Aorta (tissue), 5 donors: ENCODE measurements around the gene ETF1. TPM values are rescaled to one million over a fixed set of nuclear protein-coding genes. Genes with fewer than 3 reads are reported as not detected.

ENCODE experiments used
- ATAC-seq: fragments of 200-7000 bp; cut with Tn5 transposase; one replicate; pipeline ENCODE4 v1.9.1; 2022; ENCODE audit warnings: moderate library complexity; ENCODE audit not compliant: low FRiP score
- DNase-seq, 2 donors: peaks; one replicate each; pipeline ENCODE4 v3.0.0-alpha.2; 2020
- H3K27ac ChIP-seq, 2 donors: one replicate each; pipeline ENCODE4 v1.5.1; 2013; ENCODE audit warnings: low read length in 2 of 2, mild to moderate bottlenecking in 2 of 2, moderate library complexity in 2 of 2, control low read depth in 1 of 2, inconsistent platforms in 1 of 2, low read depth in 1 of 2
- H3K27me3 ChIP-seq, 2 donors: one replicate each; pipeline ENCODE4 v1.6.1; 2013; ENCODE audit warnings: control low read depth in 1 of 2, low read length in 1 of 2, mild to moderate bottlenecking in 1 of 2, moderate library complexity in 1 of 2; ENCODE audit not compliant: insufficient read depth in 2 of 2, control insufficient read depth in 1 of 2
- H3K36me3 ChIP-seq, 2 donors: one replicate each; pipeline ENCODE4 v1.6.1; 2013; ENCODE audit warnings: control low read depth in 1 of 2, low read length in 1 of 2, mild to moderate bottlenecking in 1 of 2; ENCODE audit not compliant: insufficient read depth in 2 of 2, control insufficient read depth in 1 of 2
- H3K4me1 ChIP-seq, 2 donors: one replicate each; pipeline ENCODE4 v1.6.1; 2013; ENCODE audit warnings: low read length in 2 of 2, control low read depth in 1 of 2, mild to moderate bottlenecking in 1 of 2, moderate library complexity in 1 of 2; ENCODE audit not compliant: insufficient read depth in 2 of 2, control insufficient read depth in 1 of 2
- H3K4me3 ChIP-seq, 2 donors: one replicate each; pipeline ENCODE4 v1.5.1; 2013; ENCODE audit warnings: low read length in 2 of 2, control low read depth in 1 of 2, mild to moderate bottlenecking in 1 of 2
- H3K9me3 ChIP-seq: one replicate; pipeline ENCODE4 v1.6.1; 2013; ENCODE audit warnings: mild to moderate bottlenecking, low read length; ENCODE audit not compliant: control insufficient read depth
- WGBS, 2 donors: extraction: QIAGEN DNeasy Blood & Tissue Kit; methylation state at CpG; one replicate each; pipeline ENCODE4 v1.1.7; 2013; 5-methylcytosine and 5-hydroxymethylcytosine counted together
- intact Hi-C, 2 donors: fragments of 100-400 bp; cut with DNase I; formaldehyde crosslinking; loops; one replicate each; pipeline versions ENCODE4 v1.14.2 to v1.15.0; 2022
- polyA plus RNA-seq, 2 donors: library from polyadenylated mRNA; stranded (reverse); fragments of 200-250 nt; gene quantifications; one replicate each; pipeline ENCODE4 v1.2.3, GENCODE V29; 2013
- total RNA-seq, 2 donors: library from RNA; stranded (reverse); fragmentation: NEBNext Ultra II Directional; extraction: Animal tissue kit (Norgen Biotek cat#: 25700); gene quantifications; one replicate each; pipeline ENCODE4 v1.2.1, GENCODE V29; 2021
- donor health status: healthy with polysubstance abuse.
- donor health status: Bipolar disorder and iron deficiency.
- donor health status: DM: no; HTN: no; CAD: no.
- donor health status: DM: no; HTN: no; CAD: no.
- donor health status: DM: yes; HTN: yes; CAD: no.

Gene ETF1
- total and polyA plus RNA-seq, 4 donors = 48.5 to 101 (median 74.4) TPM

- WGBS, 2 donors = 78 to 81% methylated on average over 3 of the region's 3 CpGs
- Histone ChIP-seq H3K4me1 (no peaks in the 10 kb centered on the region), H3K9me3 (no peaks in the 10 kb centered on the region), H3K27me3 (no peaks in the 10 kb centered on the region), H3K4me3 (no peak overlapping the region), H3K27ac (no peak overlapping the region), H3K36me3 (peaks cover 9 to 11% of the 10 kb centered on the region in 2 donors)
- intact Hi-C loops = no loop called here
- ATAC-seq (no peak), DNase-seq (no peak)
Observed at GRCh38 chr5:138566792-138567191, 23.8 kb upstream of the ETF1 start.

- H3K27ac ChIP-seq = no peak overlapping the region
- no peak for DNase-seq
- intact Hi-C loops = no loop called here
- no peaks in the 10 kb centered on the region for H3K27me3 ChIP-seq
- no peak overlapping the region for H3K4me3 ChIP-seq
- no peaks in the 10 kb centered on the region for H3K9me3 ChIP-seq
- H3K36me3 ChIP-seq = peaks cover 7 to 8% of the 10 kb centered on the region in 2 donors
- 86 to 87% methylated on average over 7 of the region's 7 CpGs for WGBS, 2 donors
- no peak for ATAC-seq
- no peaks in the 10 kb centered on the region for H3K4me1 ChIP-seq
Observed at GRCh38 chr5:138565100-138565821, 22.2 kb upstream of the ETF1 start.

- Histone ChIP-seq H3K9me3 (no peaks in the 10 kb centered on the region), H3K4me1 (no peaks in the 10 kb centered on the region), H3K27ac (no peak overlapping the region), H3K4me3 (no peak overlapping the region), H3K36me3 (peaks cover 8 to 10% of the 10 kb centered on the region in 2 donors), H3K27me3 (no peaks in the 10 kb centered on the region)
- WGBS, 2 donors = 79 to 81% methylated on average over 9 of the region's 9 CpGs
- DNase-seq (no peak), ATAC-seq (no peak)
- intact Hi-C loops = no loop called here
Observed at GRCh38 chr5:138564242-138564641, 21.2 kb upstream of the ETF1 start.

- H3K27ac ChIP-seq = no peak overlapping the region
- H3K9me3 ChIP-seq = no peaks in the 10 kb centered on the region
- H3K4me1 ChIP-seq = no peaks in the 10 kb centered on the region
- intact Hi-C loops = no loop called here
- DNase-seq (no peak), ATAC-seq (no peak)
- WGBS, 2 donors = 67 to 79% methylated on average over 3 of the region's 3 CpGs
- no peaks in the 10 kb centered on the region for H3K27me3 ChIP-seq
- peaks cover 10 to 13% of the 10 kb centered on the region in 2 donors for H3K36me3 ChIP-seq
- H3K4me3 ChIP-seq = no peak overlapping the region
Observed at GRCh38 chr5:138563340-138564118, 20.5 kb upstream of the ETF1 start.

GRCh38 chr5:138560971-138561370 lies 17.9 kb upstream of the ETF1 start:
- DNase-seq = no peak
- intact Hi-C loops = no loop called here
- Histone ChIP-seq H3K4me1 (no peaks in the 10 kb centered on the region), H3K27me3 (no peaks in the 10 kb centered on the region), H3K36me3 (peaks cover 16 to 21% of the 10 kb centered on the region in 2 donors), H3K4me3 (no peak overlapping the region), H3K27ac (no peak overlapping the region), H3K9me3 (no peaks in the 10 kb centered on the region)
- 90% methylated on average over 6 of the region's 6 CpGs for WGBS, 2 donors
- no peak for ATAC-seq

GRCh38 chr5:138559937-138560336 lies 16.9 kb upstream of the ETF1 start:
- no peaks in the 10 kb centered on the region for H3K27me3 ChIP-seq
- DNase-seq = no peak
- H3K4me3 ChIP-seq = no peak overlapping the region
- no peak overlapping the region for H3K27ac ChIP-seq
- no peaks in the 10 kb centered on the region for H3K9me3 ChIP-seq
- WGBS, 2 donors = 85 to 91% methylated on average over 7 of the region's 7 CpGs
- H3K36me3 ChIP-seq = peaks cover 15 to 17% of the 10 kb centered on the region in 2 donors
- no peak for ATAC-seq
- H3K4me1 ChIP-seq = no peaks in the 10 kb centered on the region
- intact Hi-C loops = no loop called here

GRCh38 chr5:138557677-138558076 lies 14.6 kb upstream of the ETF1 start:
- Histone ChIP-seq H3K27me3 (no peaks in the 10 kb centered on the region), H3K4me3 (no peak overlapping the region), H3K4me1 (no peaks in the 10 kb centered on the region), H3K9me3 (no peaks in the 10 kb centered on the region), H3K27ac (no peak overlapping the region), H3K36me3 (peaks cover 15 to 22% of the 10 kb centered on the region in 2 donors)
- DNase-seq (no peak), ATAC-seq (no peak)
- 67 to 80% methylated on average over 2 of the region's 2 CpGs for WGBS, 2 donors
- intact Hi-C loops = no loop called here

GRCh38 chr5:138554143-138554542 lies 11.1 kb upstream of the ETF1 start:
- Histone ChIP-seq H3K9me3 (no peaks in the 10 kb centered on the region), H3K27ac (no peak overlapping the region), H3K27me3 (no peaks in the 10 kb centered on the region), H3K4me1 (no peaks in the 10 kb centered on the region), H3K4me3 (no peak overlapping the region), H3K36me3 (peaks cover 9 to 19% of the 10 kb centered on the region in 2 donors)
- DNase-seq (no peak), ATAC-seq (no peak)
- intact Hi-C loops = no loop called here
- 74 to 90% methylated on average over 1 of the region's 1 CpG for WGBS, 2 donors
